Immature natural killer cell (primary cell): ENCODE data around the gene MAGEF1. TPM values are rescaled to one million over a fixed set of nuclear protein-coding genes. Genes with fewer than 3 reads are reported as not detected.

ENCODE experiments used
- DNase-seq, 3 donors: peaks; one replicate each; pipeline ENCODE4 v3.0.0; 2022; ENCODE audit warnings: mixed read lengths in 1 of 3
- H3K27ac Mint-ChIP-seq, 6 donors: one replicate each; pipeline ENCODE4 v1.8.0; 2020; ENCODE audit warnings: mixed read lengths in 6 of 6, mild to moderate bottlenecking in 5 of 6, inconsistent platforms in 4 of 6, moderate library complexity in 3 of 6
- H3K27me3 Mint-ChIP-seq, 3 donors: one replicate each; pipeline ENCODE4 v1.8.0; 2020 to 2021; ENCODE audit warnings: low read depth in 3 of 3, mild to moderate bottlenecking in 3 of 3, mixed read lengths in 3 of 3, moderate library complexity in 3 of 3, inconsistent platforms in 1 of 3
- H3K36me3 Mint-ChIP-seq, 3 donors: one replicate each; pipeline ENCODE4 v1.8.0; 2020; ENCODE audit warnings: mixed read lengths in 3 of 3, inconsistent platforms in 2 of 3, mild to moderate bottlenecking in 2 of 3
- H3K4me1 Mint-ChIP-seq, 2 donors: one replicate each; pipeline ENCODE4 v1.8.0; 2020; ENCODE audit warnings: inconsistent platforms in 2 of 2, mild to moderate bottlenecking in 2 of 2, mixed read lengths in 2 of 2, moderate library complexity in 1 of 2
- H3K4me3 Mint-ChIP-seq, 5 donors: one replicate each; pipeline ENCODE4 v1.8.0; 2020; ENCODE audit warnings: mild to moderate bottlenecking in 5 of 5, mixed read lengths in 5 of 5, inconsistent platforms in 3 of 5, moderate library complexity in 3 of 5
- H3K9me3 Mint-ChIP-seq, 6 donors: one replicate each; pipeline ENCODE4 v1.8.0; 2020; ENCODE audit warnings: mild to moderate bottlenecking in 6 of 6, mixed read lengths in 6 of 6, inconsistent platforms in 4 of 6, moderate library complexity in 3 of 6
- polyA plus RNA-seq, 3 donors: library from polyadenylated mRNA; unstranded; fragments of 300-500 nt; fragmentation: Illumina TruSeq; gene quantifications; one replicate each; pipeline ENCODE4 v1.2.3, GENCODE V29; 2021

The MAGEF1 gene
- polyA plus RNA-seq, 3 donors from 2014 or later: 21.9 to 30.1 (median 22.6) TPM

DNA sequence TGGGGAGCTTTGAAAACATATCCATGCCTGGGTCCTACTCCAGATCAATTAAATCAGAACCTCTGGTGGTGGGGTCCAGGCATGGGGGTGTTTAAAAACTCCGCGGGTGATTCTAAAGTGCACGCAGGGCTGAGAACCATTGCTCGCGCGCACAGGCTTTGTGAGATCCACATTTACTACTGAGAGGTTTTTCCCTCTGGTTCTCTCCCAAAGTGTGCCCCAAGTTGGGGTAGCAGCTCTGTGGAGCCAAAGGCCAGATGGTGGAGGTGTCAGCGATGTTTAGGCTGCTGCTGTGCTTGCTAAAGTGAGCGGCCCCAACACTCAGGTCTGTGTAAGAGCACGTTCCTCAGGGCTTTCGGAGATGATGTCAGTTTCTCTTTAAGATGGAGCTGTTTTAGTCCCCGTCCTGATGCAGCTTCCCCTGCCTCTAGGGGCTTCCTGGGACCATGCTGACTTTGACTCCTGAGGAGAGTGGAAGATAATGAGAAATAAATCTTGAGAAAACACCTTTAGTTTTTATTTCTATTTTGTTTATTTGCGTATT is 13.4 kb upstream of the MAGEF1 start:
- Mint-ChIP-seq H3K27ac (no peak overlapping the region), H3K36me3 (no peaks in the 10 kb centered on the region), H3K4me3 (no peak overlapping the region), H3K27me3 (peaks cover 3 to 9% (median 7%) of the 10 kb centered on the region in 3 donors), H3K9me3 (no peaks in the 10 kb centered on the region), H3K4me1 (no peaks in the 10 kb centered on the region)
- DNase-seq: no peak

DNA sequence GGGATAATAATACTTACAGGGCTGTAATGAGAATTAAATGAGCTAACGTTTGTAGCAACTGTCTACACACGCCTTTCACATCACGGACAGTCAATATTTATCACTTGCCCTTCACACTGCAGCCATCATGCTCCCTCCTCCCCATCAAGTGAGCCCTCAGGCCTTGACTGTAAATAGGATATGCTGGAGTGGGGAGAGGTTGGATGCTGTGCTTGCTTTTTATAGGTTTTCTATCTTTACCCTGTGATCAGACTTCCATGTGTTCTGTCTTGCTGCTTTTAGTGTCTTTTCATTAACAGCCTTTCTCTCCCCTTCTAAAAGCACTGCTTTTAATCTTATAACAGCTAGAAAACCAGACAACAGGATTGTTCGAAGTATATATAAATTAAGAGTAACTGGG is 12.8 kb upstream of the MAGEF1 start:
- Mint-ChIP-seq H3K4me3 (no peak overlapping the region), H3K27ac (no peak overlapping the region), H3K9me3 (no peaks in the 10 kb centered on the region), H3K36me3 (no peaks in the 10 kb centered on the region), H3K27me3 (peaks cover 3 to 6% (median 6%) of the 10 kb centered on the region in 3 donors), H3K4me1 (no peaks in the 10 kb centered on the region)
- DNase-seq: no peak

DNA sequence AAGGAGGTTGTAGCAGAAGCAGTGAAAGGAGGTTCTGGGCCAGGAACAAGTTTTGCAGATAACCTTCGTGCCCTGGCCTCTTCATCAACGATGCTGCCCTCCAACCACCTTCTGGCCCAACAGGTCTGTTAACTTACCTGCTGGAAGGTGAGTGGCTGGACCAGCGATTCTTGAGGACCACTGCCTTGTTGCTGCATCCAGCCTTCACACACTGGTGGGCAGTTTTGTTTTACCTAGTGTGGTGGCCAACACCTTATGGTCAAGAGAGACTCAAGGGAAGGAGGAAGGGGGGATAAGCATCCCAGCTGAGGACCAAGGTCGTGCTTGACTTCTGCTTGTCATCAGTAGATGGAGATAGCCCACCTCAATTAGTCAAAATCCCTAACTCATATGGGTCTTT is 7.8 kb upstream of the MAGEF1 start:
- no peak overlapping the region for H3K4me3 Mint-ChIP-seq
- no peak for DNase-seq
- H3K36me3 Mint-ChIP-seq: no peaks in the 10 kb centered on the region
- no peaks in the 10 kb centered on the region for H3K9me3 Mint-ChIP-seq
- peaks cover 2 to 3% (median 2%) of the 10 kb centered on the region in 3 donors for H3K27me3 Mint-ChIP-seq
- no peak overlapping the region for H3K27ac Mint-ChIP-seq
- H3K4me1 Mint-ChIP-seq: no peaks in the 10 kb centered on the region

DNA sequence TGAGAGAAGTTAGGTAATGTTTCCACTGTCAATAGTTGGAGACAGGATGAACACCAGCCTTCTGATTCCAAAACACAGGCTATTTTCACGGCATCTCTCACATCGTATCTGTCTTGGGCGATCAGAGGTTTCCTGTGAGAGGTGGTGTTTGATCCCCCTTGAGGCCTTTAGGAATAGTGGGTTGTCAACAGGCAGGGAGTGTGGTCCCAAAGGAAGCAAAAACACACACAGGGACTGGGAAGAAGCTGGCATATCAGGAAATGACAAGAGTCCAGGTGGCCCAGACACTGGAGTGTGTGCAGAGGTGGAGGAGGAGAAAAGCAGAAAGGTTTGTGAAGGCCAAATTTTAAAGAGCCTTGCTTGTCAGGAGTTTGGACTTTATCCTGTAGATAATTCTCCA is 6.6 kb upstream of the MAGEF1 start:
- H3K27me3 Mint-ChIP-seq: peaks cover 0 to 3% (median 2%) of the 10 kb centered on the region in 3 donors
- H3K4me3 Mint-ChIP-seq: no peak overlapping the region
- H3K27ac Mint-ChIP-seq: no peak overlapping the region
- H3K36me3 Mint-ChIP-seq: no peaks in the 10 kb centered on the region
- no peaks in the 10 kb centered on the region for H3K4me1 Mint-ChIP-seq
- DNase-seq: no peak
- no peaks in the 10 kb centered on the region for H3K9me3 Mint-ChIP-seq

- Mint-ChIP-seq H3K4me1 (peaks cover 4 to 8% of the 10 kb centered on the region in 2 donors), H3K36me3 (no peaks in the 10 kb centered on the region), H3K4me3 (no peak overlapping the region), H3K27ac (no peak overlapping the region), H3K27me3 (peaks cover 0 to 2% (median 0%) of the 10 kb centered on the region in 3 donors), H3K9me3 (no peaks in the 10 kb centered on the region)
- no peak for DNase-seq
Measured at GRCh38 chr3:184717399-184717983, 5.6 kb upstream of the MAGEF1 start.

- H3K36me3 Mint-ChIP-seq: no peaks in the 10 kb centered on the region
- no peak for DNase-seq
- peaks cover 0 to 4% (median 2%) of the 10 kb centered on the region in 3 donors for H3K27me3 Mint-ChIP-seq
- H3K9me3 Mint-ChIP-seq: no peaks in the 10 kb centered on the region
- H3K4me3 Mint-ChIP-seq: no peak overlapping the region
- H3K4me1 Mint-ChIP-seq: peaks cover 10 to 15% of the 10 kb centered on the region in 2 donors
- no peak overlapping the region for H3K27ac Mint-ChIP-seq
Measured at GRCh38 chr3:184716622-184717398, 4.9 kb upstream of the MAGEF1 start.

DNA sequence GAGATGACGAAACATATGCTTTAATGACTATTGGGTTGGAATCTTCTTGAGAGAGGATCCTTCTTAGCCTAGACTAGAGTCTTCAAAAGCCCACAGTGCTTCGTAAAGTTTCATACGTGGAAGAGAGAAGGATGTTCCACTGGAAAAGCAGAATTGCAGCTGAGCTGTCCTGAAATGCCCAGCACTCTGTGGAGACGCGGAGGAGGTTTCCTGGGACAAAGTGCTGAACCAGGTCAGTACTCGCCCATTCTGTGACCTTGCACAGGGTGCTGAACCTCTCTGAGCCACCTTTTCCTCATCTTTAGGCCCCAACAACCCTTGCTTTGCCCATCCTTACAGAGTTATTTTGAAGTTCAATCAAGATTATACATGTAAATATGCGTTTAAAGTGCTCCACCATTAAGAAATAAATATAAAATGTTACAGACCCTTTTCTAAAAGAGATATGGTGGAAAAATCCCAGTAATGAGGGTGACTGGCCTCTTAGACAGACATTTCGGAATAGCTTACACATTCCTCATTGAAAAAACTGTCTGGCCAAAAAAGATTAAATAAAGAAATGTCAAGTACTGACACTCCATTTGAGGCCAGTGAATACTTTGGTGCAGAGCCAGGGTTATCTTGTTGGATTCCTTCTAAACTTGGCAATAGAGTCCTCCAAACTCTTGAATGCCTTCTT is 4.2 kb upstream of the MAGEF1 start:
- Mint-ChIP-seq H3K27me3 (peaks cover 0 to 10% (median 0%) of the 10 kb centered on the region in 3 donors), H3K4me1 (peaks cover 13 to 19% of the 10 kb centered on the region in 2 donors), H3K36me3 (no peaks in the 10 kb centered on the region), H3K4me3 (no peak overlapping the region), H3K9me3 (no peaks in the 10 kb centered on the region), H3K27ac (no peak overlapping the region)
- DNase-seq: no peak

DNA sequence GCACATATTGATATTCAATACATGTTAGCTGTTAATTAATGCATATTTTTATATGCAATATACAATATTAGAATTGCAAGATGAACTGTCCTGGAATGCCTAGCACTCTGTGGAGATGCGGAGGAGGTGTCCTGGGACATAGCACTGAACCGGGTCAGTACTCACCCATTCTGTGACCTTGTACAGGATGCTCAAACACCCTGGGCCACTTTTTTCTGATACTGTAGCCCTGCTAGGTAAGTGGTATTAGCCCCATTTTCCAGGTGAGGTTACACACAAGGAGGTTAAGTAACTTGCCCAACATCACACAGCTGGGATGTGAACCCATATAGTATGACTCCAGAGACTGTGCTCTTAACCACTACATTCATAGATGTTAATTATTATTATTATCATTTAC is 1.7 kb upstream of the MAGEF1 start:
- Mint-ChIP-seq H3K27ac (peak overlapping the region in 1 of 6 donors; percentile 15), H3K4me1 (peaks cover 30 to 34% of the 10 kb centered on the region in 2 donors), H3K9me3 (no peaks in the 10 kb centered on the region), H3K4me3 (no peak overlapping the region), H3K27me3 (peaks cover 0 to 10% (median 0%) of the 10 kb centered on the region in 3 donors), H3K36me3 (no peaks in the 10 kb centered on the region)
- DNase-seq: no peak

DNA sequence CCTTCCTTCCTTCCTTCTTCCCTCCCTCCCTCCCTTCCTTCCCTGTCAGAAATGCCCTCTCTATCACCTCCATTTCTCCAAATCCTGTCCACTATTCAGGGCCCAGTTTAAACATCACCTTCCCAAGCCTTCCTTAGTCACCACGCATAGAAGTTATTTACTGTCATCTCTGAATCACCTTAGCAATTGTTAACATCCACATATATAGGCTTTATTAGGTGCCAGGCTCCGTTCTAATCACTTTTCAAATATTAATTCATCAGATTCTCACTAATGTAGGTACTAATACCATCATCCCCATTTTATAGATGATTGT is 1.1 kb upstream of the MAGEF1 start:
- Mint-ChIP-seq H3K4me3 (peak overlapping the region; percentile 57 to 89 (median 74)), H3K27me3 (peaks cover 0 to 10% (median 0%) of the 10 kb centered on the region in 3 donors), H3K9me3 (no peaks in the 10 kb centered on the region), H3K27ac (peak overlapping the region; percentile 36 to 90 (median 73)), H3K4me1 (peaks cover 30 to 34% of the 10 kb centered on the region in 2 donors), H3K36me3 (peaks cover 0 to 4% (median 0%) of the 10 kb centered on the region in 3 donors)
- DNase-seq: no peak

GRCh38 chr3:184712248-184713039 is 580 bp upstream of the MAGEF1 start:
- no peak for DNase-seq
- Mint-ChIP-seq H3K27me3 (peaks cover 0 to 10% (median 0%) of the 10 kb centered on the region in 3 donors), H3K4me3 (peak overlapping the region; percentile 88 to 95 (median 89)), H3K4me1 (peaks cover 30 to 34% of the 10 kb centered on the region in 2 donors), H3K36me3 (peaks cover 0 to 6% (median 3%) of the 10 kb centered on the region in 3 donors), H3K9me3 (no peaks in the 10 kb centered on the region), H3K27ac (peak overlapping the region; percentile 78 to 93 (median 84))

GRCh38 chr3:184710870-184711492 is 883 bp downstream of the MAGEF1 start:
- Mint-ChIP-seq H3K9me3 (no peaks in the 10 kb centered on the region), H3K4me1 (peaks cover 30 to 34% of the 10 kb centered on the region in 2 donors)

GRCh38 chr3:184703657-184704056 is 8.2 kb downstream of the MAGEF1 start:
- Mint-ChIP-seq H3K27me3 (peaks cover 0 to 5% (median 0%) of the 10 kb centered on the region in 3 donors), H3K36me3 (peaks cover 0 to 24% (median 22%) of the 10 kb centered on the region in 3 donors), H3K4me1 (no peaks in the 10 kb centered on the region), H3K4me3 (no peak overlapping the region), H3K27ac (no peak overlapping the region), H3K9me3 (no peaks in the 10 kb centered on the region)
- DNase-seq: no peak

More at GRCh38 chr3:184710870-184711492, 883 bp downstream of the MAGEF1 start:
- Mint-ChIP-seq H3K27me3 (peaks cover 0 to 10% (median 0%) of the 10 kb centered on the region in 3 donors), H3K36me3 (peaks cover 0 to 16% (median 8%) of the 10 kb centered on the region in 3 donors), H3K27ac (peak overlapping the region; percentile 63 to 93 (median 84)), H3K4me3 (peak overlapping the region; percentile 88 to 95 (median 89))
- DNase-seq: no peak

DNA sequence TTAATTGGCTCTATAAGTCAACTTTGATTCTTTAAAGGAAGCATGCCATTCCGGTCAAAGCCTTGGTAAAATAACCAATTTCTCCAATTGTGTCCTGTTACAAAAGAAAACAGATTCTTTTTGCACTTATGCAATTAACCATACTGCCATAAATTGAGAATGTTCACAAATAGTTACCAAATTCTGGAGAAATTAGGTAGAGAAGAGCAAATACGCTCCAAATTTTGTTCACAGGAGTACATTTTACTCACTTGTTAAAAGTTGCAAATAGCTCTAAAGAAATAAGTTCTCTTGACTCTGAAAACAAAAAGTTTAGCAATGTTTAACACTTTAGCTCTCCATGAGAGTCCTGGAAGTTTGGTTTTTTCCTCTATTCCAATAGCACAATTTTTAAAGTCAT is 11.1 kb downstream of the MAGEF1 start:
- Mint-ChIP-seq H3K4me1 (no peaks in the 10 kb centered on the region), H3K4me3 (no peak overlapping the region), H3K27ac (no peak overlapping the region)

More for the DNA sequence above, 11.1 kb downstream of the MAGEF1 start:
- Mint-ChIP-seq H3K36me3 (peaks cover 0 to 13% (median 7%) of the 10 kb centered on the region in 3 donors), H3K27me3 (peaks cover 0 to 5% (median 0%) of the 10 kb centered on the region in 3 donors), H3K9me3 (no peaks in the 10 kb centered on the region)
- no peak for DNase-seq
